Upper lobe of left lung (tissue), 4 donors: ENCODE measurements around the gene GVQW3.

ENCODE experiments used
- CTCF ChIP-seq, 6 experiments: fragments of 450-650 bp in 4 of 6; fragments of 200-600 bp in 2 of 6; sonication (generic) in 2 of 6; IDR thresholded peaks; one replicate each; pipeline ENCODE4 v1.5.1; 2016 to 2019; ENCODE audit warnings: antibody characterized with exemption in 6 of 6
- POLR2AphosphoS5 ChIP-seq, 2 donors: sonication (generic); formaldehyde crosslinking; IDR thresholded peaks; one replicate each; pipeline ENCODE4 v1.5.1; 2017; ENCODE audit warnings: antibody characterized with exemption in 2 of 2

GRCh38 chr11:76424379-76424778 is 43.3 kb downstream of the GVQW3 start:
- TF ChIP-seq CTCF (IDR thresholded peaks at IDR 0.05) (no peak), POLR2AphosphoS5 (IDR thresholded peaks at IDR 0.05) (no peak)
